K562 (cell line): ENCODE data around the gene FKBP3. TPM values are rescaled to one million over a fixed set of nuclear protein-coding genes. Genes with fewer than 3 reads are reported as not detected.

ENCODE experiments used
- ATAC-seq: fragments of 200-7000 bp; cut with Tn5 transposase; 3 replicates; pipeline ENCODE4 v1.9.1; 2020; ENCODE audit warnings: moderate library complexity
- BruUV-seq: library from RNA; stranded (reverse); fragments of 400-500 nt; replicated peaks from 2 replicates; lab custom pipeline; 2021; lab: Mats Ljungman, UMichigan
- CTCF ChIA-PET: fragments of 300-600 bp; formaldehyde crosslinking; extraction: SDS; loops from one replicate; lab custom pipeline; 2021; ENCODE audit warnings: low intra/inter-chr PET ratio; lab: Yijun Ruan, JAX
- POLR2A ChIA-PET: fragments of 300-600, 350-650 bp; sonication (Branson Sonifier 250); formaldehyde crosslinking; extraction: SDS; loops from one replicate; lab custom pipeline; 2021; ENCODE audit warnings: antibody characterized with exemption, inconsistent platforms; lab: Yijun Ruan, JAX
- DNase-seq, 4 experiments: peaks; one replicate each; pipeline versions ENCODE4 v3.0.0 to v3.0.0-alpha.2; 2011 to 2018; ENCODE audit warnings: low spot score in 3 of 4, mixed read lengths in 3 of 4; ENCODE audit errors: extremely low read depth in 1 of 4
- FAIRE-seq: peaks from 2 replicates; lab custom pipeline; 2011; peaks lifted over from hg19 to GRCh38; lab: Jason Lieb, UNC
- H2AFZ ChIP-seq: 2 replicates; pipeline ENCODE4 v1.6.0; 2011; ENCODE audit warnings: low read depth, low read length, control low read depth, inconsistent platforms
- H3K27ac ChIP-seq: fragments of 200-600 bp; 3 replicates; pipeline ENCODE4 v1.8.0; 2011; ENCODE audit warnings: low read depth, mild to moderate bottlenecking, control low read depth, inconsistent platforms, low read length, moderate library complexity, mixed read lengths; ENCODE audit errors: extremely low read depth
- H3K27me3 ChIP-seq, 2 experiments: fragments of 300-600 bp in 1 of 2; 2 replicates in 1 of 2; 3 replicates in 1 of 2; pipeline versions ENCODE4 v1.6.0 to v1.8.0; 2011; ENCODE audit warnings: inconsistent platforms in 2 of 2, low read length in 2 of 2, mild to moderate bottlenecking in 1 of 2, mixed read lengths in 1 of 2, moderate library complexity in 1 of 2; ENCODE audit not compliant: control insufficient read depth in 2 of 2, insufficient read depth in 2 of 2
- H3K36me3 ChIP-seq: fragments of 300-600 bp; 3 replicates; pipeline ENCODE4 v1.8.0; 2011; ENCODE audit warnings: mild to moderate bottlenecking, low read length, inconsistent platforms; ENCODE audit not compliant: control insufficient read depth, insufficient read depth
- H3K4me1 ChIP-seq, 2 experiments: fragments of 200-600 bp in 1 of 2; replicated peaks in 1 of 2; 2 replicates in 1 of 2; 3 replicates in 1 of 2; pipeline versions ENCODE4 v1.5.1 to v1.8.0; 2011; ENCODE audit warnings: inconsistent platforms in 2 of 2, low read length in 2 of 2, mild to moderate bottlenecking in 1 of 2, mixed read lengths in 1 of 2, moderate library complexity in 1 of 2; ENCODE audit not compliant: control insufficient read depth in 2 of 2, insufficient read depth in 2 of 2
- H3K4me2 ChIP-seq: 2 replicates; pipeline ENCODE4 v1.6.1; 2011; ENCODE audit warnings: low read length, control low read depth, inconsistent platforms, mixed read lengths; ENCODE audit not compliant: insufficient read depth
- H3K4me3 ChIP-seq: fragments of 200-600 bp; sonication (generic), shearing (Covaris generic); 2 replicates; pipeline ENCODE4 v1.5.1; 2016; ENCODE audit warnings: control low read depth, inconsistent platforms
- H3K79me2 ChIP-seq: fragments of 200-600 bp; 3 replicates; pipeline ENCODE4 v1.8.0; 2011; ENCODE audit warnings: low read length, inconsistent platforms; ENCODE audit not compliant: control insufficient read depth, insufficient read depth
- H3K9ac ChIP-seq, 2 experiments: 2 replicates each; pipeline versions ENCODE4 v1.6.0 to v1.6.1; 2011; ENCODE audit warnings: low read depth in 2 of 2, low read length in 2 of 2, control low read depth in 1 of 2, inconsistent platforms in 1 of 2, mild to moderate bottlenecking in 1 of 2, mixed read lengths in 1 of 2; ENCODE audit not compliant: insufficient read depth in 1 of 2
- H3K9me1 ChIP-seq: one replicate; pipeline ENCODE4 v1.6.0; 2011; ENCODE audit warnings: inconsistent platforms, mild to moderate bottlenecking, low read length, moderate library complexity; ENCODE audit not compliant: control insufficient read depth, insufficient read depth
- H3K9me3 ChIP-seq: replicated peaks from 2 replicates; pipeline ENCODE4 v1.5.1; 2011; ENCODE audit warnings: low read depth, low read length, inconsistent platforms; ENCODE audit not compliant: control insufficient read depth, insufficient read depth
- H4K20me1 ChIP-seq: replicated peaks from 2 replicates; pipeline ENCODE4 v1.6.1; 2011; ENCODE audit warnings: low read length, inconsistent platforms, mixed read lengths; ENCODE audit not compliant: control insufficient read depth, insufficient read depth
- ZFP1 ChIP-seq: fragments of 450-650 bp; formaldehyde crosslinking; IDR thresholded peaks from 2 replicates; pipeline ENCODE4 v1.4.0; 2020; ENCODE audit warnings: mild to moderate bottlenecking, mixed read lengths
- ZNF57 ChIP-seq: fragments of 450-650 bp; formaldehyde crosslinking; IDR thresholded peaks from 2 replicates; pipeline ENCODE4 v1.4.0; 2020; ENCODE audit warnings: mild to moderate bottlenecking, moderate library complexity
- WGBS: fragments of 100-300 bp; shearing (Covaris generic); methylation state at CpG from one replicate; pipeline ENCODE4 v1.1.6; 2016; ENCODE audit warnings: low coverage, mixed read lengths; ENCODE audit not compliant: insufficient coverage; ENCODE audit errors: missing lambda C conversion rate; 5-methylcytosine and 5-hydroxymethylcytosine counted together
- in situ Hi-C: fragments of 300-500 bp; cut with MboI; formaldehyde crosslinking; loops from 4 replicates; pipeline ENCODE4 v1.15.0; 2018; ENCODE audit warnings: inconsistent platforms, mixed read lengths
- intact Hi-C: fragments of 100-400 bp; cut with micrococcal nuclease; formaldehyde crosslinking; loops from 2 replicates; pipeline ENCODE4 v1.14.2; 2022
- polyA plus RNA-seq, 8 experiments: library from polyadenylated mRNA; depleted of rRNA in 4 of 8; stranded (reverse) in 5 of 8; unstranded in 3 of 8; fragments of >200 nt; fragmentation: Nextera tagmentation in 2 of 8; fragmentation: Illumina TruSeq in 1 of 8; extraction: Ambion mirVana in 2 of 8; extraction: Trizol in 1 of 8; gene quantifications; 2 replicates each; pipeline versions ENCODE4 v1.2.1 to v1.2.3, GENCODE V29; 2011 to 2014; ENCODE audit warnings: inconsistent platforms in 1 of 8, missing spikeins in 1 of 8
- total RNA-seq, 7 experiments: library from RNA; depleted of rRNA in 6 of 7; stranded (reverse); fragments of >200 nt in 6 of 7; fragmentation: Illumina TruSeq in 2 of 7; extraction: Trizol in 2 of 7; gene quantifications; 2 replicates each; pipeline versions ENCODE4 v1.2.1 to v1.2.3, GENCODE V29; 2011 to 2021; ENCODE audit warnings: low replicate concordance in 1 of 7
- TF ChIP-seq, protein P1 (sequence below): sonication (generic); formaldehyde crosslinking; IDR thresholded peaks from 2 replicates; pipeline ENCODE4 v1.8.0; 2022; ENCODE audit warnings: missing genetic modification reagents, mild to moderate bottlenecking, borderline replicate concordance
- TF ChIP-seq, protein P2 (sequence below): fragments of 250-450 bp; sonication (Bioruptor Pico); IDR thresholded peaks from 2 replicates; pipeline ENCODE4 v1.5.0; 2020; ENCODE audit warnings: mild to moderate bottlenecking, borderline replicate concordance
- TF ChIP-seq, protein P3 (sequence below): fragments of 150-350 bp; conservative IDR thresholded peaks from 2 replicates; pipeline ENCODE4 v1.6.1; 2014; ENCODE audit warnings: low read length
- TF ChIP-seq, protein P4 (sequence below): sonication (generic); formaldehyde crosslinking; IDR thresholded peaks from 2 replicates; pipeline ENCODE4 v1.8.1; 2023; ENCODE audit warnings: mild to moderate bottlenecking, missing genetic modification reagents

Gene FKBP3
- total and polyA plus RNA-seq, 9 of the 15 experiments (the other 6 are each of a cell fraction or from before 2014, with no cell fraction given): 43.6 to 107 (median 65.2) TPM

DNA sequence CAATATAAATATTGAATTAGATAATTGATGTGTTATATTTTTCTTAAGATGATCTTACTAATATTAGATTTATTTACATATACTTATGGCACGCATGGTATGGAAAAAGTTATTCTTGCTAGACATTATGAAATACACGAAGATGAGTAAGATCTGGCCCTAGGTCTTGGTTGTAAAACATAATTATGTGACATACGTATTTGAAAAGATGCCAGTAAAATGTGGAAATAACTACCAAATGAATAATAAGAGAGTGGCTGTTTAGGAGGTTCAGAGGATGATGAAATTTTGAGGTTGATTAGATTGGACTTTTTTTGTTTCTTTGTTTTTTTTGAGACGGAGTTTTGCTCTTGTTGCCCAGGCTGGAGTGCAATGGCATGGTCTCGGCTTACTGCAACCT lies 42.8 kb upstream of the FKBP3 start:
- Histone ChIP-seq H3K9ac (no peak overlapping the region), H3K4me2 (no peak overlapping the region), H3K79me2 (no peaks in the 10 kb centered on the region), H3K9me1 (no peaks in the 10 kb centered on the region), H2AFZ (no peak overlapping the region), H3K27me3 (no peaks in the 10 kb centered on the region), H3K36me3 (peaks cover 17% of the 10 kb centered on the region; the same call in 1 of the 3 replicates), H3K4me1 (no peaks in the 10 kb centered on the region), H3K9me3 (no peaks in the 10 kb centered on the region), H3K4me3 (no peak overlapping the region), H4K20me1 (no peaks in the 10 kb centered on the region), H3K27ac (no peak overlapping the region)
- no peak for TF ChIP-seq ZNF57 (CRISPR knock-in tag)
- ChIA-PET POLR2A (no interaction called here), CTCF (no interaction called here)
- BruUV-seq: no TSS peak
- in situ Hi-C loops (no loop called here), intact Hi-C loops (no loop called here)
- FAIRE-seq (no peak), ATAC-seq (no peak), DNase-seq (no peak)
- 93% methylated on average over 5 of the region's 5 CpGs for WGBS

DNA sequence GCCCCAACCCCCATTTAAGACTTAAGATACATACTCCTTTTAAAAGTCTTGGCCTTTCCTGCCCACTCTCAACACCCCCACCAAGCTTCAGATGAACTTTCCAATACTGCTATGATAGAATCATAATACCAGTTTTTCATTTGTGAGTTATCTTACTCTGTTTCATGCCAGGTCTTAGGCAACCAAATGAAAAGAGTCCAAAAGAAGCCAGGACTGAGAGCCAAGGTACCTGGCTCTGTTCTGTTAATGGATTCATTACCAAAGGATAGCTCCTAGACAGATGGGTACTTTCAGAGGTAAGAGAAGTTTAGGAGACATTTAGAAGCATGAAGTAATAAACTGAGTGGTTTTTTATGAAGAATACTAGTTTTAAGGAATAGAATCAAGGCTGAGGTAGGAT lies 35.6 kb upstream of the FKBP3 start:
- ATAC-seq: no peak
- Histone ChIP-seq H3K27me3 (no peaks in the 10 kb centered on the region), H3K79me2 (no peaks in the 10 kb centered on the region), H3K9me3 (no peaks in the 10 kb centered on the region), H3K9me1 (no peaks in the 10 kb centered on the region), H2AFZ (no peak overlapping the region), H3K4me2 (no peak overlapping the region), H4K20me1 (no peaks in the 10 kb centered on the region), H3K27ac (no peak overlapping the region), H3K9ac (no peak overlapping the region), H3K4me3 (no peak overlapping the region), H3K36me3 (peaks cover 29% of the 10 kb centered on the region; the same call in 1 of the 3 replicates), H3K4me1 (no peaks in the 10 kb centered on the region)
- ChIA-PET CTCF (no interaction called here), POLR2A (interaction anchor here (1.2 kb wide), 1 partner anchor 9 kb away, joined by 3 read pairs; no protein-coding TSS in a partner anchor)
- intact Hi-C loops (no loop called here), in situ Hi-C loops (no loop called here)
- no TSS peak for BruUV-seq
- no peak for DNase-seq
- no peak for FAIRE-seq
- TF ChIP-seq, protein P1, sequence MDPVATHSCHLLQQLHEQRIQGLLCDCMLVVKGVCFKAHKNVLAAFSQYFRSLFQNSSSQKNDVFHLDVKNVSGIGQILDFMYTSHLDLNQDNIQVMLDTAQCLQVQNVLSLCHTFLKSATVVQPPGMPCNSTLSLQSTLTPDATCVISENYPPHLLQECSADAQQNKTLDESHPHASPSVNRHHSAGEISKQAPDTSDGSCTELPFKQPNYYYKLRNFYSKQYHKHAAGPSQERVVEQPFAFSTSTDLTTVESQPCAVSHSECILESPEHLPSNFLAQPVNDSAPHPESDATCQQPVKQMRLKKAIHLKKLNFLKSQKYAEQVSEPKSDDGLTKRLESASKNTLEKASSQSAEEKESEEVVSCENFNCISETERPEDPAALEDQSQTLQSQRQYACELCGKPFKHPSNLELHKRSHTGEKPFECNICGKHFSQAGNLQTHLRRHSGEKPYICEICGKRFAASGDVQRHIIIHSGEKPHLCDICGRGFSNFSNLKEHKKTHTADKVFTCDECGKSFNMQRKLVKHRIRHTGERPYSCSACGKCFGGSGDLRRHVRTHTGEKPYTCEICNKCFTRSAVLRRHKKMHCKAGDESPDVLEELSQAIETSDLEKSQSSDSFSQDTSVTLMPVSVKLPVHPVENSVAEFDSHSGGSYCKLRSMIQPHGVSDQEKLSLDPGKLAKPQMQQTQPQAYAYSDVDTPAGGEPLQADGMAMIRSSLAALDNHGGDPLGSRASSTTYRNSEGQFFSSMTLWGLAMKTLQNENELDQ (CRISPR knock-in tag): no peak
- TF ChIP-seq, protein P2, sequence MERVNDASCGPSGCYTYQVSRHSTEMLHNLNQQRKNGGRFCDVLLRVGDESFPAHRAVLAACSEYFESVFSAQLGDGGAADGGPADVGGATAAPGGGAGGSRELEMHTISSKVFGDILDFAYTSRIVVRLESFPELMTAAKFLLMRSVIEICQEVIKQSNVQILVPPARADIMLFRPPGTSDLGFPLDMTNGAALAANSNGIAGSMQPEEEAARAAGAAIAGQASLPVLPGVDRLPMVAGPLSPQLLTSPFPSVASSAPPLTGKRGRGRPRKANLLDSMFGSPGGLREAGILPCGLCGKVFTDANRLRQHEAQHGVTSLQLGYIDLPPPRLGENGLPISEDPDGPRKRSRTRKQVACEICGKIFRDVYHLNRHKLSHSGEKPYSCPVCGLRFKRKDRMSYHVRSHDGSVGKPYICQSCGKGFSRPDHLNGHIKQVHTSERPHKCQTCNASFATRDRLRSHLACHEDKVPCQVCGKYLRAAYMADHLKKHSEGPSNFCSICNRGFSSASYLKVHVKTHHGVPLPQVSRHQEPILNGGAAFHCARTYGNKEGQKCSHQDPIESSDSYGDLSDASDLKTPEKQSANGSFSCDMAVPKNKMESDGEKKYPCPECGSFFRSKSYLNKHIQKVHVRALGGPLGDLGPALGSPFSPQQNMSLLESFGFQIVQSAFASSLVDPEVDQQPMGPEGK: no peak
- TF ChIP-seq, protein P3, sequence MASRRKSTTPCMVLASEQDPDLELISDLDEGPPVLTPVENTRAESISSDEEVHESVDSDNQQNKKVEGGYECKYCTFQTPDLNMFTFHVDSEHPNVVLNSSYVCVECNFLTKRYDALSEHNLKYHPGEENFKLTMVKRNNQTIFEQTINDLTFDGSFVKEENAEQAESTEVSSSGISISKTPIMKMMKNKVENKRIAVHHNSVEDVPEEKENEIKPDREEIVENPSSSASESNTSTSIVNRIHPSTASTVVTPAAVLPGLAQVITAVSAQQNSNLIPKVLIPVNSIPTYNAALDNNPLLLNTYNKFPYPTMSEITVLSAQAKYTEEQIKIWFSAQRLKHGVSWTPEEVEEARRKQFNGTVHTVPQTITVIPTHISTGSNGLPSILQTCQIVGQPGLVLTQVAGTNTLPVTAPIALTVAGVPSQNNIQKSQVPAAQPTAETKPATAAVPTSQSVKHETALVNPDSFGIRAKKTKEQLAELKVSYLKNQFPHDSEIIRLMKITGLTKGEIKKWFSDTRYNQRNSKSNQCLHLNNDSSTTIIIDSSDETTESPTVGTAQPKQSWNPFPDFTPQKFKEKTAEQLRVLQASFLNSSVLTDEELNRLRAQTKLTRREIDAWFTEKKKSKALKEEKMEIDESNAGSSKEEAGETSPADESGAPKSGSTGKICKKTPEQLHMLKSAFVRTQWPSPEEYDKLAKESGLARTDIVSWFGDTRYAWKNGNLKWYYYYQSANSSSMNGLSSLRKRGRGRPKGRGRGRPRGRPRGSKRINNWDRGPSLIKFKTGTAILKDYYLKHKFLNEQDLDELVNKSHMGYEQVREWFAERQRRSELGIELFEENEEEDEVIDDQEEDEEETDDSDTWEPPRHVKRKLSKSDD: no peak
- TF ChIP-seq ZFP1: no peak
- TF ChIP-seq, protein P4, sequence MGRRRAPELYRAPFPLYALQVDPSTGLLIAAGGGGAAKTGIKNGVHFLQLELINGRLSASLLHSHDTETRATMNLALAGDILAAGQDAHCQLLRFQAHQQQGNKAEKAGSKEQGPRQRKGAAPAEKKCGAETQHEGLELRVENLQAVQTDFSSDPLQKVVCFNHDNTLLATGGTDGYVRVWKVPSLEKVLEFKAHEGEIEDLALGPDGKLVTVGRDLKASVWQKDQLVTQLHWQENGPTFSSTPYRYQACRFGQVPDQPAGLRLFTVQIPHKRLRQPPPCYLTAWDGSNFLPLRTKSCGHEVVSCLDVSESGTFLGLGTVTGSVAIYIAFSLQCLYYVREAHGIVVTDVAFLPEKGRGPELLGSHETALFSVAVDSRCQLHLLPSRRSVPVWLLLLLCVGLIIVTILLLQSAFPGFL: no peak
